Measurements from ENCODE around the gene ATP13A2.

ATP13A2 gene

GRCh38 chr1:16978567-16979474 is 32.9 kb downstream of the ATP13A2 start:
- H3K4me3 ChIP-seq (ENCODE audit: low read depth, low read length): peak overlapping the region; percentile 57
- DNase-seq (ENCODE audit: low read depth): peak; percentile 80
- in situ Hi-C loops (cut with HindIII; ENCODE audit: low sequenced_read_pairs): no loop called here
- TF ChIP-seq CTCF (IDR thresholded peaks at IDR 0.05; ENCODE audit: low read depth, low read length, missing control alignments): no peak

GRCh38 chr1:16978139-16978538 is 33.6 kb downstream of the ATP13A2 start:
- no peak for DNase-seq (ENCODE audit: low read depth)
- in situ Hi-C loops (cut with HindIII; ENCODE audit: low sequenced_read_pairs): no loop called here
- peak overlapping the region; percentile 57 for H3K4me3 ChIP-seq (ENCODE audit: low read depth, low read length)
- no peak for TF ChIP-seq CTCF (IDR thresholded peaks at IDR 0.05; ENCODE audit: low read depth, low read length, missing control alignments)

- in situ Hi-C loops (cut with HindIII; ENCODE audit: low sequenced_read_pairs): no loop called here
- DNase-seq (ENCODE audit: low read depth): no peak
- H3K4me3 ChIP-seq (ENCODE audit: low read depth, low read length): no peak overlapping the region
- no peak for TF ChIP-seq CTCF (IDR thresholded peaks at IDR 0.05; ENCODE audit: low read depth, low read length, missing control alignments)
Observed at GRCh38 chr1:16977377-16977776, 34.4 kb downstream of the ATP13A2 start.

- H3K4me3 ChIP-seq (ENCODE audit: low read depth, low read length): no peak overlapping the region
- TF ChIP-seq CTCF (IDR thresholded peaks at IDR 0.05; ENCODE audit: low read depth, low read length, missing control alignments): no peak
- in situ Hi-C loops (cut with HindIII; ENCODE audit: low sequenced_read_pairs): no loop called here
- no peak for DNase-seq (ENCODE audit: low read depth)
Observed at GRCh38 chr1:16976966-16977365, 34.8 kb downstream of the ATP13A2 start.

- no peak for DNase-seq (ENCODE audit: low read depth)
- no peak overlapping the region for H3K4me3 ChIP-seq (ENCODE audit: low read depth, low read length)
- TF ChIP-seq CTCF (IDR thresholded peaks at IDR 0.05; ENCODE audit: low read depth, low read length, missing control alignments): no peak
- in situ Hi-C loops (cut with HindIII; ENCODE audit: low sequenced_read_pairs): no loop called here
Observed at GRCh38 chr1:16975838-16976237, 35.9 kb downstream of the ATP13A2 start.

- no peak overlapping the region for H3K4me3 ChIP-seq (ENCODE audit: low read depth, low read length)
- in situ Hi-C loops (cut with HindIII; ENCODE audit: low sequenced_read_pairs): no loop called here
- DNase-seq (ENCODE audit: low read depth): no peak
- no peak for TF ChIP-seq CTCF (IDR thresholded peaks at IDR 0.05; ENCODE audit: low read depth, low read length, missing control alignments)
Observed at GRCh38 chr1:16975211-16975610, 36.5 kb downstream of the ATP13A2 start.

Measured in astrocyte of the cerebellum (primary cell).